TTC549 (cell line): Measurements from ENCODE around the gene CNNM4.

Source experiments
- FAIRE-seq: peaks from 2 replicates; lab custom pipeline; 2012; peaks lifted over from hg19 to GRCh38; lab: Jason Lieb, UNC

Gene CNNM4

GRCh38 chr2:96760036-96760985, at the start of gene CNNM4:
TSS of gene CNNM4 (plus strand) at chr2:96760902. CDS start at chr2:96761000, 98 bp downstream.
- FAIRE-seq: no peak

GRCh38 chr2:96710985-96711384, 49.7 kb upstream of the CNNM4 start:
- no peak for FAIRE-seq

- FAIRE-seq: no peak
Observed at GRCh38 chr2:96715658-96716057, 45.0 kb upstream of the CNNM4 start.

- no peak for FAIRE-seq
Observed at GRCh38 chr2:96716388-96716787, 44.3 kb upstream of the CNNM4 start.

- no peak for FAIRE-seq
Observed at GRCh38 chr2:96726131-96726530, 34.6 kb upstream of the CNNM4 start.

- no peak for FAIRE-seq
Observed at GRCh38 chr2:96727431-96727830, 33.3 kb upstream of the CNNM4 start.

- FAIRE-seq: no peak
Observed at GRCh38 chr2:96729748-96730147, 31.0 kb upstream of the CNNM4 start.

GRCh38 chr2:96730212-96730611, 30.5 kb upstream of the CNNM4 start:
- FAIRE-seq: no peak

GRCh38 chr2:96733931-96734330, 26.8 kb upstream of the CNNM4 start:
- FAIRE-seq: no peak

- FAIRE-seq: no peak
Observed at GRCh38 chr2:96734880-96735583, 25.7 kb upstream of the CNNM4 start.

GRCh38 chr2:96737251-96737650, 23.5 kb upstream of the CNNM4 start:
- FAIRE-seq: no peak

- FAIRE-seq: no peak
Observed at GRCh38 chr2:96737831-96738230, 22.9 kb upstream of the CNNM4 start.

GRCh38 chr2:96739076-96739632, 21.5 kb upstream of the CNNM4 start:
- no peak for FAIRE-seq

GRCh38 chr2:96739633-96740428, 20.9 kb upstream of the CNNM4 start, which contains the start of gene LMAN2L:
TSS of gene LMAN2L (minus strand) at chr2:96740064. CDS start at chr2:96740040, 24 bp downstream.
- FAIRE-seq: peak; percentile 98

GRCh38 chr2:96747061-96747617, 13.6 kb upstream of the CNNM4 start:
- no peak for FAIRE-seq

GRCh38 chr2:96751800-96752199, 8.9 kb upstream of the CNNM4 start:
- FAIRE-seq: no peak

GRCh38 chr2:96753661-96754282, 6.9 kb upstream of the CNNM4 start:
- no peak for FAIRE-seq

GRCh38 chr2:96754317-96754716, 6.4 kb upstream of the CNNM4 start:
- no peak for FAIRE-seq

GRCh38 chr2:96756788-96757476, 3.8 kb upstream of the CNNM4 start:
- no peak for FAIRE-seq

- FAIRE-seq: no peak
Observed at GRCh38 chr2:96757477-96757860, 3.2 kb upstream of the CNNM4 start.

GRCh38 chr2:96758987-96759386, 1.7 kb upstream of the CNNM4 start:
- FAIRE-seq: no peak
